Right lobe of liver (tissue), 6 donors: Measurements from ENCODE around the gene EDARADD. TPM values are rescaled to one million over a fixed set of nuclear protein-coding genes. Genes with fewer than 3 reads are reported as not detected.
A peak's percentile ranks its signal among the peaks of the same experiment; 100 is the strongest.

Experiments
- ATAC-seq, 4 donors: fragments of 200-7000 bp; cut with Tn5 transposase; one replicate each; pipeline ENCODE4 v1.9.1; 2020; ENCODE audit warnings: mild to moderate bottlenecking in 4 of 4, moderate library complexity in 4 of 4
- DNase-seq, 3 donors: peaks; one replicate each; pipeline ENCODE4 v3.0.0-alpha.2; 2020
- H3K27ac ChIP-seq, 3 donors: fragments of 200-600 bp; one replicate each; pipeline ENCODE4 v1.8.0; 2022
- H3K27me3 ChIP-seq, 2 donors: fragments of 200-600 bp; one replicate each; pipeline ENCODE4 v1.8.0; 2022
- H3K36me3 ChIP-seq, 4 donors: fragments of 200-600 bp; sonication (generic) in 1 of 4; one replicate each; pipeline versions ENCODE4 v1.5.1 to v1.8.0; 2017 to 2022; ENCODE audit warnings: control low read depth in 1 of 4
- H3K4me1 ChIP-seq, 4 donors: fragments of 200-600 bp; sonication (generic) in 1 of 4; one replicate each; pipeline versions ENCODE4 v1.5.1 to v1.8.0; 2017 to 2022; ENCODE audit warnings: control low read depth in 1 of 4
- H3K4me3 ChIP-seq, 3 donors: fragments of 200-600 bp; one replicate each; pipeline ENCODE4 v1.8.0; 2022
- H3K9me3 ChIP-seq, 4 donors: fragments of 200-600 bp; sonication (generic) in 1 of 4; one replicate each; pipeline versions ENCODE4 v1.5.1 to v1.8.0; 2017 to 2022; ENCODE audit warnings: control low read depth in 1 of 4
- POLR2A ChIP-seq: fragments of 450-650 bp; IDR thresholded peaks from one replicate; pipeline ENCODE4 v1.6.1; 2017; ENCODE audit warnings: antibody characterized with exemption, mild to moderate bottlenecking
- WGBS: methylation state at CpG from one replicate; pipeline ENCODE4 v1.1.6; 2018; ENCODE audit warnings: low coverage, low lambda C conversion rate; ENCODE audit not compliant: insufficient coverage; ENCODE audit errors: missing lambda C conversion rate; 5-methylcytosine and 5-hydroxymethylcytosine counted together
- intact Hi-C, 2 donors: fragments of 100-400 bp; cut with DNase I; formaldehyde crosslinking; loops; one replicate each; pipeline versions ENCODE4 v1.11.2 to v1.14.1; 2022
- long read RNA-seq: library from polyadenylated mRNA; unstranded; transcript quantifications from one replicate; pipeline ENCODE4 v2.0.0, GENCODE V29; 2019
- total RNA-seq, 6 experiments: library from RNA; depleted of rRNA in 2 of 6; stranded (reverse); fragments of >200 nt in 2 of 6; fragmentation: NEBNext Ultra II Directional in 3 of 6; extraction: Animal tissue kit (Norgen Biotek cat#: 25700) in 3 of 6; gene quantifications; one replicate each; pipeline versions ENCODE4 v1.1.0 to v1.2.4, GENCODE V29; 2016 to 2023
- TF ChIP-seq, protein P1 (sequence below), 4 donors: fragments of 200-600 bp in 3 of 4; fragments of 450-650 bp in 1 of 4; IDR thresholded peaks; one replicate each; pipeline versions ENCODE4 v1.5.1 to v1.8.0; 2016 to 2022; ENCODE audit warnings: antibody characterized with exemption in 4 of 4, mild to moderate bottlenecking in 2 of 4
- donor health status: DM: no; HTN: yes; CAD: no.
- donor health status: DM: no; HTN: no; CAD: no.
- donor health status: DM: no; HTN: no; CAD: no.
- donor health status: DM: no; HTN: yes; CAD: no.
- donor health status: DM: no; HTN: yes; CAD: no.

Gene EDARADD
- 1 to 10 TPM in 1 of 6 experiments, under 1 TPM in 4, not detected in 1; 0.16 to 1.2 (median 0.26) TPM for total RNA-seq
- long read RNA-seq: 0 reads

DNA sequence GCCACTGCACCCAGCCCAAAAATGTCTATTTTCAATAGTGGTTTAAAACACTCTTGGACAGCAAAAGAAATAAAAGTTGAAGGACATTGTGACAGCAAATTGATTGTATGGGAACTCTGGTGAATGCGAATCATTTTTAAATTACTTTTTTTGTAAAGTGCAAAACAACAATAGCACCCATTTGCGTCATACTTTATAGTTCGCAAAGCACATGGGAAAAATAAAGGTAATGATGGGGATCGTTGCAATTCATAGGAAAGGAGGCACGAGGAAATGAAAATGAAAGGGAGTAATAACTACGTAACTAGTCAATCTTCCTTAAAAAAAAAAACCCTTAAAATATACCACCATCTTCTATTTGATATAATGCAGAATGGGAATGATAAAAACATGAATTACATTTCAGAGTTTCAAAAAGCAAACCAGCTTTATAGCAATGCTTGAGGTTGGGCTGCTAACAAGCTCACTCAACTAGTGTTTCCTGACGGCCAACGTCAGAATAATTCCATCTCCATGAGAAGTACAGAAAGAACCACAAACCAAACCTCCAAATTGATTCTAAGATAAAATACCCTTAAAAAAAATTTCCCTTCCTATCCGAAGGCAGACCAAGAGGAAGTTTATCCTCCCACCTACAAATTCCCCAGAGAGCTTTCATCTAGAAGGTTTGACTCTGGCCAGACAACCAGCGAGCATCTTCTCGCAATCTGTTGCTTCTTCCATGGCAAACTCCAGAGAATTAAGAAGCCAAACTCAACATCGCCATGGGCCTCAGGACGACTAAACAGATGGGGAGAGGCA lies at the start of gene EDARADD:
TSS of gene EDARADD (plus strand) at position 606 of the 801 bp plus-strand sequence. CDS start at position 765, 159 bp downstream.
- 66% methylated on average over 13 of the region's 13 CpGs for WGBS
- peaks cover 0 to 16% (median 0%) of the 10 kb centered on the region in 4 donors for H3K4me1 ChIP-seq
- DNase-seq: no peak
- TF ChIP-seq, protein P1, sequence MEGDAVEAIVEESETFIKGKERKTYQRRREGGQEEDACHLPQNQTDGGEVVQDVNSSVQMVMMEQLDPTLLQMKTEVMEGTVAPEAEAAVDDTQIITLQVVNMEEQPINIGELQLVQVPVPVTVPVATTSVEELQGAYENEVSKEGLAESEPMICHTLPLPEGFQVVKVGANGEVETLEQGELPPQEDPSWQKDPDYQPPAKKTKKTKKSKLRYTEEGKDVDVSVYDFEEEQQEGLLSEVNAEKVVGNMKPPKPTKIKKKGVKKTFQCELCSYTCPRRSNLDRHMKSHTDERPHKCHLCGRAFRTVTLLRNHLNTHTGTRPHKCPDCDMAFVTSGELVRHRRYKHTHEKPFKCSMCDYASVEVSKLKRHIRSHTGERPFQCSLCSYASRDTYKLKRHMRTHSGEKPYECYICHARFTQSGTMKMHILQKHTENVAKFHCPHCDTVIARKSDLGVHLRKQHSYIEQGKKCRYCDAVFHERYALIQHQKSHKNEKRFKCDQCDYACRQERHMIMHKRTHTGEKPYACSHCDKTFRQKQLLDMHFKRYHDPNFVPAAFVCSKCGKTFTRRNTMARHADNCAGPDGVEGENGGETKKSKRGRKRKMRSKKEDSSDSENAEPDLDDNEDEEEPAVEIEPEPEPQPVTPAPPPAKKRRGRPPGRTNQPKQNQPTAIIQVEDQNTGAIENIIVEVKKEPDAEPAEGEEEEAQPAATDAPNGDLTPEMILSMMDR (IDR thresholded peaks at IDR 0.05): no peak
- TF ChIP-seq POLR2A: no peak
- intact Hi-C loops: no loop called here
- ATAC-seq: no peak
- H3K27ac ChIP-seq: peak within 1 kb of the TSS in 1 of 3 donors; percentile 33
- H3K9me3 ChIP-seq: no peaks in the 10 kb centered on the region
- H3K27me3 ChIP-seq: no peaks in the 10 kb centered on the region
- H3K4me3 ChIP-seq: peak within 1 kb of the TSS; percentile 55 to 59 (median 59)
- H3K36me3 ChIP-seq: no peaks in the 10 kb centered on the region

- no peaks in the 10 kb centered on the region for H3K4me1 ChIP-seq
- 31% methylated on average over 1 of the region's 1 CpG for WGBS
- no peak overlapping the region for H3K4me3 ChIP-seq
- no peaks in the 10 kb centered on the region for H3K27me3 ChIP-seq
- intact Hi-C loops: no loop called here
- no peak for TF ChIP-seq POLR2A
- TF ChIP-seq, protein P1 (IDR thresholded peaks at IDR 0.05): peak; percentile 11 to 40 (median 36)
- no peaks in the 10 kb centered on the region for H3K36me3 ChIP-seq
- ATAC-seq (peak; percentile 62 to 78 (median 64)), DNase-seq (peak in 1 of 3 donors; percentile 24)
- no peak overlapping the region for H3K27ac ChIP-seq
- H3K9me3 ChIP-seq: no peaks in the 10 kb centered on the region
Measured at GRCh38 chr1:236345728-236346127, 48.4 kb upstream of the EDARADD start.

- TF ChIP-seq, protein P1 (IDR thresholded peaks at IDR 0.05): no peak
- no peak for TF ChIP-seq POLR2A
- DNase-seq (no peak), ATAC-seq (peak in 1 of 4 donors; percentile 26)
- no peaks in the 10 kb centered on the region for H3K9me3 ChIP-seq
- H3K4me1 ChIP-seq: no peaks in the 10 kb centered on the region
- H3K27me3 ChIP-seq: no peaks in the 10 kb centered on the region
- WGBS: 92% methylated on average over 11 of the region's 31 CpGs
- no peak overlapping the region for H3K4me3 ChIP-seq
- H3K27ac ChIP-seq: no peak overlapping the region
- intact Hi-C loops: no loop called here
- no peaks in the 10 kb centered on the region for H3K36me3 ChIP-seq
Measured at GRCh38 chr1:236348071-236348470, 46.0 kb upstream of the EDARADD start.

GRCh38 chr1:236350308-236350707 lies 43.8 kb upstream of the EDARADD start:
- Histone ChIP-seq H3K27ac (no peak overlapping the region), H3K36me3 (no peaks in the 10 kb centered on the region), H3K4me3 (no peak overlapping the region), H3K4me1 (no peaks in the 10 kb centered on the region), H3K27me3 (no peaks in the 10 kb centered on the region), H3K9me3 (no peaks in the 10 kb centered on the region)
- no peak for DNase-seq
- TF ChIP-seq POLR2A: no peak
- TF ChIP-seq, protein P1 (IDR thresholded peaks at IDR 0.05): no peak
- WGBS: 82% methylated on average over 5 of the region's 5 CpGs
- intact Hi-C loops: no loop called here
- ATAC-seq: no peak
